PFSK-1 (cell line): ENCODE results near the gene POR.

Experiments
- FOXP2 ChIP-seq: optimal IDR thresholded peaks from 2 replicates; pipeline ENCODE3; 2011; ENCODE audit warnings: borderline replicate concordance, control low read depth, inconsistent platforms; ENCODE audit not compliant: insufficient read depth; ENCODE audit errors: extremely low read length, extremely low read depth
- SIN3A ChIP-seq: IDR thresholded peaks from 2 replicates; pipeline ENCODE4 v1.6.1; 2012; ENCODE audit warnings: mild to moderate bottlenecking, low read length, moderate library complexity, borderline replicate concordance; ENCODE audit not compliant: insufficient read depth

GRCh38 chr7:75866114-75866488 lies 48.9 kb upstream of the POR start:
- TF ChIP-seq SIN3A, result no peak
- TF ChIP-seq FOXP2, result no peak
